ENCODE data around the gene PLD1.

The PLD1 gene

GRCh38 chr3:171813897-171814460 is 3.7 kb upstream of the PLD1 start:
- H3K27ac ChIP-seq, result no peak overlapping the region
- TF ChIP-seq, protein P1, sequence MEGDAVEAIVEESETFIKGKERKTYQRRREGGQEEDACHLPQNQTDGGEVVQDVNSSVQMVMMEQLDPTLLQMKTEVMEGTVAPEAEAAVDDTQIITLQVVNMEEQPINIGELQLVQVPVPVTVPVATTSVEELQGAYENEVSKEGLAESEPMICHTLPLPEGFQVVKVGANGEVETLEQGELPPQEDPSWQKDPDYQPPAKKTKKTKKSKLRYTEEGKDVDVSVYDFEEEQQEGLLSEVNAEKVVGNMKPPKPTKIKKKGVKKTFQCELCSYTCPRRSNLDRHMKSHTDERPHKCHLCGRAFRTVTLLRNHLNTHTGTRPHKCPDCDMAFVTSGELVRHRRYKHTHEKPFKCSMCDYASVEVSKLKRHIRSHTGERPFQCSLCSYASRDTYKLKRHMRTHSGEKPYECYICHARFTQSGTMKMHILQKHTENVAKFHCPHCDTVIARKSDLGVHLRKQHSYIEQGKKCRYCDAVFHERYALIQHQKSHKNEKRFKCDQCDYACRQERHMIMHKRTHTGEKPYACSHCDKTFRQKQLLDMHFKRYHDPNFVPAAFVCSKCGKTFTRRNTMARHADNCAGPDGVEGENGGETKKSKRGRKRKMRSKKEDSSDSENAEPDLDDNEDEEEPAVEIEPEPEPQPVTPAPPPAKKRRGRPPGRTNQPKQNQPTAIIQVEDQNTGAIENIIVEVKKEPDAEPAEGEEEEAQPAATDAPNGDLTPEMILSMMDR (conservative IDR thresholded peaks at IDR 0.05; ENCODE audit: low read depth), result no peak
- ChIA-PET POLR2A (ENCODE audit: low non-redundant PET) (no interaction called here), CTCF (no interaction called here)
- no peak for DNase-seq (ENCODE audit: low spot score)

DNA sequence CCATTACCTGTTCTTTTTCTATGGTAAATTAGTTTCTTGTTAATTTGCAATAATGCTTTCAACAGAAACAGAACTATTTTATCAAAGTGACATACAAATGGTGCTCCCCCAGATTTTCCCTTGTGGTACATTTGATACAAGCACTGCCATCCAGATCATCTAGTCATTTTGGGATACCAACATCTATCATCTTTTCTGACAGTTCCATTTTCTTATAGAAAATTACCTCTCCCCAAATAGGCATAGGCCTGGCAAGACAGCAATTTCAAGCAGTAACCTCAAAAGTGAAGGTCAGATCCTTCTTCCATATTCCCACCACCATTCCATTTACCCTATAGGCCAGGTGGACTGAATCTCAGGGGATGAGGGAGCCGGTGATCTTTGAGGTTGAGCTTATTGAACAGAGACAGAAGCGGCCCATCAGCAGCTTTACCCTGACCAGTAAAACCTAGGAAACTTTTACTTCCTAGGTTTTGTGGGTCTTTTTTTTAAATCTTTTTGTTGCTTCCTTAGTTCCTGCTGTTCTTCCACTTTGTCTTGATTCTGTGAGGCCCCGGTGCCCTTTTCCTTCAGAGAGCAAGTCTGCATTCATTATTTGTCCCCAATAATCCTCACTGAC is 3.1 kb upstream of the PLD1 start:
- CTCF ChIA-PET, result no interaction called here
- TF ChIP-seq, protein P1 (conservative IDR thresholded peaks at IDR 0.05; ENCODE audit: low read depth), result no peak
- DNase-seq (ENCODE audit: low spot score), result no peak
- no peak overlapping the region for H3K27ac ChIP-seq
- POLR2A ChIA-PET (ENCODE audit: low non-redundant PET), result no interaction called here

DNA sequence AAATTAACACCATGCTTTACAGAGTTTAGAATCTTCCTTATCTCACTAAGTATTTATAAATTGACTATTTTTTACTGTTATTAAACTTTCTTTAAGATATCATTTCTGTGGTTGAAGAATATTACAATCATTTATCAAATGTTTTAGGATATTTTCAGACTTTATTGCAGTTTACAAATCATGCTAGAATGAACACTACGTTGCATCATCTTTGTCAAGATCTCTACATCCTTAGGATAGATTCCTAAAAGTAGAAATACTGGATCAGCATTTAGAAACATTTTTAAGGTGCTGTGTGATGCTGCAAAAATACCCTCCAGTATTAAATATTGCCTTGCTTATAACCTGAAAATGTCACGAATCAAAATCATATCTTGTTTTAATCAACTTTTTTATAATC is 2.5 kb upstream of the PLD1 start:
- TF ChIP-seq, protein P1 (conservative IDR thresholded peaks at IDR 0.05; ENCODE audit: low read depth), result no peak
- no peak for DNase-seq (ENCODE audit: low spot score)
- POLR2A ChIA-PET (ENCODE audit: low non-redundant PET), result no interaction called here
- no peak overlapping the region for H3K27ac ChIP-seq
- CTCF ChIA-PET, result interaction anchor here (0.8 kb wide), 1 partner anchor 160 kb away, joined by 3 read pairs; no protein-coding TSS in a partner anchor

GRCh38 chr3:171811913-171812335 is 1.6 kb upstream of the PLD1 start:
- POLR2A ChIA-PET (ENCODE audit: low non-redundant PET), result no interaction called here
- TF ChIP-seq, protein P1 (conservative IDR thresholded peaks at IDR 0.05; ENCODE audit: low read depth), result no peak
- no peak for DNase-seq (ENCODE audit: low spot score)
- peak overlapping the region; percentile 98 for H3K27ac ChIP-seq
- CTCF ChIA-PET, result interaction anchor here (0.6 to 0.8 kb wide), 2 partner anchors 67 to 161 kb away, joined by 3 read pairs; no protein-coding TSS in a partner anchor

GRCh38 chr3:171811295-171811912 is 1.1 kb upstream of the PLD1 start:
- TF ChIP-seq, protein P1 (conservative IDR thresholded peaks at IDR 0.05; ENCODE audit: low read depth), result no peak
- peak; percentile 91 for DNase-seq (ENCODE audit: low spot score)
- ChIA-PET CTCF (no interaction called here), POLR2A (ENCODE audit: low non-redundant PET) (interaction anchor here (0.6 kb wide), 1 partner anchor 726 kb away, joined by 3 read pairs; no protein-coding TSS in a partner anchor)
- peak overlapping the region; percentile 100 for H3K27ac ChIP-seq

GRCh38 chr3:171810629-171811294 is 479 bp upstream of the PLD1 start:
- CTCF ChIA-PET, result interaction anchor here (0.6 to 0.9 kb wide), 3 partner anchors 38 to 845 kb away, joined by 3 read pairs; no protein-coding TSS in a partner anchor
- POLR2A ChIA-PET (ENCODE audit: low non-redundant PET), result interaction anchor here (0.6 to 0.7 kb wide), 2 partner anchors 19 to 726 kb away, joined by 3 read pairs; no protein-coding TSS in a partner anchor
- peak overlapping the region; percentile 100 for H3K27ac ChIP-seq
- no peak for DNase-seq (ENCODE audit: low spot score)
- TF ChIP-seq, protein P1 (conservative IDR thresholded peaks at IDR 0.05; ENCODE audit: low read depth), result no peak

All from RWPE1 (cell line).